SHP77 (cell line): Measurements from ENCODE around the gene PPP1R14C.

Experiments
- DNase-seq, 2 experiments: peaks; one replicate each; lab custom pipeline; 2025; lab: John Stamatoyannopoulos, UW

The PPP1R14C gene

GRCh38 chr6:150272264-150272975 is 129.6 kb downstream of the PPP1R14C start:
- no peak for DNase-seq

- no peak for DNase-seq
These were observed 130.1 kb downstream of the PPP1R14C start for GRCh38 chr6:150272976-150273315.

- DNase-seq = peak; percentile 71 to 84
These were observed 130.8 kb downstream of the PPP1R14C start for GRCh38 chr6:150273457-150274309.

GRCh38 chr6:150275489-150275888 is 132.6 kb downstream of the PPP1R14C start:
- DNase-seq = no peak

GRCh38 chr6:150276168-150276936 is 133.5 kb downstream of the PPP1R14C start:
- DNase-seq = no peak

- DNase-seq = no peak
These were observed 134.3 kb downstream of the PPP1R14C start for GRCh38 chr6:150276937-150277742.

- DNase-seq = no peak
These were observed 136.7 kb downstream of the PPP1R14C start for GRCh38 chr6:150279533-150279932.

GRCh38 chr6:150280703-150281102 is 137.9 kb downstream of the PPP1R14C start:
- DNase-seq = no peak

GRCh38 chr6:150281767-150282166 is 138.9 kb downstream of the PPP1R14C start:
- no peak for DNase-seq

GRCh38 chr6:150282806-150283205 is 140.0 kb downstream of the PPP1R14C start:
- no peak for DNase-seq

- no peak for DNase-seq
These were observed 143.6 kb downstream of the PPP1R14C start for GRCh38 chr6:150286460-150286859.

- DNase-seq = no peak
These were observed 144.1 kb downstream of the PPP1R14C start for GRCh38 chr6:150286912-150287311.

GRCh38 chr6:150288456-150288855 is 145.6 kb downstream of the PPP1R14C start:
- no peak for DNase-seq

- no peak for DNase-seq
These were observed 146.7 kb downstream of the PPP1R14C start for GRCh38 chr6:150289454-150290071.

- no peak for DNase-seq
These were observed 147.6 kb downstream of the PPP1R14C start for GRCh38 chr6:150290429-150290828.

- no peak for DNase-seq
These were observed 149.3 kb downstream of the PPP1R14C start for GRCh38 chr6:150291968-150292710.

GRCh38 chr6:150293019-150293418 is 150.2 kb downstream of the PPP1R14C start:
- no peak for DNase-seq

- no peak for DNase-seq
These were observed 150.8 kb downstream of the PPP1R14C start for GRCh38 chr6:150293423-150294173.

- DNase-seq = no peak
These were observed 154.0 kb downstream of the PPP1R14C start for GRCh38 chr6:150296890-150297289.
